HepG2 (cell line): ENCODE measurements around the gene NUCB1. TPM values are rescaled to one million over a fixed set of nuclear protein-coding genes. Genes with fewer than 3 reads are reported as not detected.

Source experiments
- ARHGAP35 ChIP-seq: sonication (generic); formaldehyde crosslinking; IDR thresholded peaks from 2 replicates; pipeline ENCODE4 v1.9.0; 2022; ENCODE audit warnings: mild to moderate bottlenecking, inconsistent platforms, moderate library complexity, missing genetic modification reagents, borderline replicate concordance
- ATAD3A ChIP-seq: sonication (generic); formaldehyde crosslinking; IDR thresholded peaks from 2 replicates; pipeline ENCODE4 v1.4.0; 2020; ENCODE audit warnings: missing genetic modification reagents
- CCAR2 ChIP-seq: fragments of 200-400 bp; formaldehyde crosslinking; optimal IDR thresholded peaks from 2 replicates; pipeline ENCODE3; 2018; ENCODE audit warnings: low read depth, mild to moderate bottlenecking, low read length, moderate library complexity
- GZF1 ChIP-seq: sonication (generic); formaldehyde crosslinking; IDR thresholded peaks from 2 replicates; pipeline ENCODE4 v1.5.1; 2020; ENCODE audit warnings: mild to moderate bottlenecking, missing genetic modification reagents
- HIVEP1 ChIP-seq: sonication (generic); formaldehyde crosslinking; IDR thresholded peaks from 2 replicates; pipeline ENCODE4 v1.4.0; 2020; ENCODE audit warnings: mild to moderate bottlenecking, missing genetic modification reagents
- HNRNPUL1 ChIP-seq: fragments of 200-400 bp; formaldehyde crosslinking; IDR thresholded peaks from 2 replicates; pipeline ENCODE4 v1.6.1; 2017; ENCODE audit warnings: low read depth, mild to moderate bottlenecking, low read length, moderate library complexity
- ISX ChIP-seq: sonication (generic); formaldehyde crosslinking; conservative IDR thresholded peaks from 2 replicates; pipeline ENCODE4 v1.5.0; 2020; ENCODE audit warnings: missing genetic modification reagents
- KDM1A ChIP-seq: IDR thresholded peaks from 2 replicates; pipeline ENCODE4 v1.6.1; 2016; ENCODE audit warnings: missing compliant biosample characterization
- MEF2D ChIP-seq: sonication (generic); formaldehyde crosslinking; IDR thresholded peaks from 2 replicates; pipeline ENCODE4 v1.5.1; 2020; ENCODE audit warnings: mild to moderate bottlenecking, missing genetic modification reagents
- NFE2 ChIP-seq: sonication (generic); formaldehyde crosslinking; IDR thresholded peaks from 2 replicates; pipeline ENCODE4 v1.4.0; 2020; ENCODE audit warnings: missing genetic modification reagents
- NFIB ChIP-seq: sonication (generic); formaldehyde crosslinking; IDR thresholded peaks from 2 replicates; pipeline ENCODE4 v1.9.0; 2021; ENCODE audit warnings: missing genetic modification reagents, mild to moderate bottlenecking, borderline replicate concordance
- NFIC ChIP-seq: IDR thresholded peaks from 2 replicates; pipeline ENCODE4 v1.6.1; 2012; ENCODE audit warnings: mild to moderate bottlenecking, low read length, inconsistent platforms
- PCBP1 ChIP-seq: fragments of 200-400 bp; formaldehyde crosslinking; IDR thresholded peaks from 2 replicates; pipeline ENCODE4 v1.6.1; 2017; ENCODE audit warnings: mild to moderate bottlenecking, low read depth, low read length, borderline replicate concordance
- PCBP2 ChIP-seq: fragments of 200-400 bp; formaldehyde crosslinking; optimal IDR thresholded peaks from 2 replicates; pipeline ENCODE3; 2018; ENCODE audit warnings: low read length, low read depth; ENCODE audit not compliant: poor library complexity, severe bottlenecking
- PHF21A ChIP-seq: sonication (generic); formaldehyde crosslinking; IDR thresholded peaks from 2 replicates; pipeline ENCODE4 v1.5.0; 2020; ENCODE audit warnings: mild to moderate bottlenecking, missing genetic modification reagents
- REL ChIP-seq: sonication (generic); formaldehyde crosslinking; conservative IDR thresholded peaks from 2 replicates; pipeline ENCODE4 v1.8.0; 2022; ENCODE audit warnings: mild to moderate bottlenecking, missing genetic modification reagents, moderate library complexity
- SCMH1 ChIP-seq: sonication (generic); formaldehyde crosslinking; IDR thresholded peaks from 2 replicates; pipeline ENCODE4 v1.9.0; 2021; ENCODE audit warnings: missing genetic modification reagents, mild to moderate bottlenecking, borderline replicate concordance
- TOE1 ChIP-seq: sonication (generic); formaldehyde crosslinking; IDR thresholded peaks from 2 replicates; pipeline ENCODE4 v1.4.0; 2020; ENCODE audit warnings: mild to moderate bottlenecking, missing genetic modification reagents
- ZNF138 ChIP-seq: sonication (generic); formaldehyde crosslinking; IDR thresholded peaks from 2 replicates; pipeline ENCODE4 v1.5.0; 2020; ENCODE audit warnings: mild to moderate bottlenecking, low read depth, missing genetic modification reagents
- ZNF160 ChIP-seq: sonication (generic); formaldehyde crosslinking; IDR thresholded peaks from 2 replicates; pipeline ENCODE4 v1.8.0; 2022; ENCODE audit warnings: mild to moderate bottlenecking, inconsistent platforms, missing genetic modification reagents
- ZNF703 ChIP-seq: sonication (generic); formaldehyde crosslinking; IDR thresholded peaks from 2 replicates; pipeline ENCODE4 v1.5.1; 2020; ENCODE audit warnings: missing genetic modification reagents, mild to moderate bottlenecking, moderate library complexity, borderline replicate concordance
- ZNF749 ChIP-seq: sonication (generic); formaldehyde crosslinking; IDR thresholded peaks from 2 replicates; pipeline ENCODE4 v1.8.0; 2022; ENCODE audit warnings: mild to moderate bottlenecking, missing genetic modification reagents, moderate library complexity, borderline replicate concordance
- ZNF879 ChIP-seq: sonication (generic); formaldehyde crosslinking; IDR thresholded peaks from 2 replicates; pipeline ENCODE4 v1.8.1; 2023; ENCODE audit warnings: missing genetic modification reagents
- ZSCAN12 ChIP-seq: sonication (generic); formaldehyde crosslinking; IDR thresholded peaks from 2 replicates; pipeline ENCODE4 v1.9.0; 2021; ENCODE audit warnings: mild to moderate bottlenecking, missing genetic modification reagents
- polyA plus RNA-seq, 8 experiments: library from polyadenylated mRNA; depleted of rRNA in 3 of 8; stranded (reverse) in 7 of 8; unstranded in 1 of 8; fragments of >200 nt; fragmentation: Illumina TruSeq in 4 of 8; extraction: Trizol in 4 of 8; gene quantifications; 2 replicates each; pipeline versions ENCODE4 v1.2.1 to v1.2.3, GENCODE V29; 2011 to 2016; ENCODE audit warnings: low read depth in 4 of 8, missing spikeins in 1 of 8, mixed read lengths in 1 of 8; ENCODE audit not compliant: insufficient read depth in 1 of 8
- total RNA-seq, 5 experiments: library from RNA; depleted of rRNA; stranded (reverse); fragments of >200 nt; fragmentation: Illumina TruSeq; extraction: Trizol; gene quantifications; 2 replicates each; pipeline ENCODE4 v1.2.3, GENCODE V29; 2016; ENCODE audit warnings: low read depth in 1 of 5
- TF ChIP-seq, protein P1 (sequence below): sonication (generic); formaldehyde crosslinking; IDR thresholded peaks from 2 replicates; pipeline ENCODE4 v1.4.0; 2020; ENCODE audit warnings: missing genetic modification reagents, borderline replicate concordance
- TF ChIP-seq, protein P2 (sequence below): sonication (generic); formaldehyde crosslinking; IDR thresholded peaks from 2 replicates; pipeline ENCODE4 v1.8.0; 2022; ENCODE audit warnings: mild to moderate bottlenecking, missing genetic modification reagents, borderline replicate concordance
- TF ChIP-seq, protein P3 (sequence below): sonication (generic); formaldehyde crosslinking; IDR thresholded peaks from 2 replicates; pipeline ENCODE4 v1.9.0; 2022; ENCODE audit warnings: low read depth, missing genetic modification reagents

NUCB1 gene
- total and polyA plus RNA-seq, 2 of the 13 experiments (the other 11 are each of a cell fraction or from before 2014, with no cell fraction given), result 82.3 to 106 TPM

DNA sequence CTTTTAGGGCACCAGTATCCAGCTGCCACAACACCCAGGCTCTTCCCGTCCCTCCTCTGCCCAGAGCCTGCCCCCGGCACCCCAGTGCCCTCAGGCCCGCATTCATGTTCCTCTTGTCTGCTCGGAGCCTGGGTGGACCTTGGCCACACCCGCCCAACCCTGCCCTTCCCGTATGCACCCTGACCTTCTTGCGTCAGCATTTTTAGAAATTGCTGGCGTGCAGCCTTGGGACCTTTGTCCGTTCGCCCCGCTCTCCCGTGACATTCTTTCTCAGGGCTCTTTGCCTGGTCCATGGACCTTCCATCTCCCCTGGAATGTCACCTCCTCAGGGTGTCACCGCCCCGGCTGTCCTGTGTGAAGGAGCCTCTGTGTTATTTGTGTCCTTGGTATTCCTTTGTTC lies 7.6 kb downstream of the NUCB1 start (continued):
- TF ChIP-seq, protein P1, sequence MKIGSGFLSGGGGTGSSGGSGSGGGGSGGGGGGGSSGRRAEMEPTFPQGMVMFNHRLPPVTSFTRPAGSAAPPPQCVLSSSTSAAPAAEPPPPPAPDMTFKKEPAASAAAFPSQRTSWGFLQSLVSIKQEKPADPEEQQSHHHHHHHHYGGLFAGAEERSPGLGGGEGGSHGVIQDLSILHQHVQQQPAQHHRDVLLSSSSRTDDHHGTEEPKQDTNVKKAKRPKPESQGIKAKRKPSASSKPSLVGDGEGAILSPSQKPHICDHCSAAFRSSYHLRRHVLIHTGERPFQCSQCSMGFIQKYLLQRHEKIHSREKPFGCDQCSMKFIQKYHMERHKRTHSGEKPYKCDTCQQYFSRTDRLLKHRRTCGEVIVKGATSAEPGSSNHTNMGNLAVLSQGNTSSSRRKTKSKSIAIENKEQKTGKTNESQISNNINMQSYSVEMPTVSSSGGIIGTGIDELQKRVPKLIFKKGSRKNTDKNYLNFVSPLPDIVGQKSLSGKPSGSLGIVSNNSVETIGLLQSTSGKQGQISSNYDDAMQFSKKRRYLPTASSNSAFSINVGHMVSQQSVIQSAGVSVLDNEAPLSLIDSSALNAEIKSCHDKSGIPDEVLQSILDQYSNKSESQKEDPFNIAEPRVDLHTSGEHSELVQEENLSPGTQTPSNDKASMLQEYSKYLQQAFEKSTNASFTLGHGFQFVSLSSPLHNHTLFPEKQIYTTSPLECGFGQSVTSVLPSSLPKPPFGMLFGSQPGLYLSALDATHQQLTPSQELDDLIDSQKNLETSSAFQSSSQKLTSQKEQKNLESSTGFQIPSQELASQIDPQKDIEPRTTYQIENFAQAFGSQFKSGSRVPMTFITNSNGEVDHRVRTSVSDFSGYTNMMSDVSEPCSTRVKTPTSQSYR (CRISPR knock-in tag), result no peak
- TF ChIP-seq MEF2D (CRISPR knock-in tag) (0 out of 2 replicates have a peak, but pooled peaks have one; percentile 43), ZNF160 (CRISPR knock-in tag) (no peak), ZNF138 (CRISPR knock-in tag) (no peak), ATAD3A (CRISPR knock-in tag) (no peak), NFE2 (CRISPR knock-in tag) (no peak), PCBP2 (no peak), NFIC (no peak), ARHGAP35 (CRISPR knock-in tag) (no peak), CCAR2 (no peak), ZNF879 (CRISPR knock-in tag) (no peak), HIVEP1 (no peak), SCMH1 (no peak), KDM1A (CRISPR knock-in tag) (0 out of 2 replicates have a peak, but pooled peaks have one; percentile 23), PHF21A (peak; percentile 76; the same call in 1 of the 2 replicates), ZNF749 (CRISPR knock-in tag) (no peak), ZSCAN12 (no peak), REL (CRISPR knock-in tag) (no peak), ISX (CRISPR knock-in tag) (no peak), GZF1 (CRISPR knock-in tag) (no peak; the same call in 1 of the 2 replicates), ZNF703 (no peak), NFIB (CRISPR knock-in tag) (no peak), HNRNPUL1 (no peak), PCBP1 (no peak), TOE1 (CRISPR knock-in tag) (no peak)
- TF ChIP-seq, protein P2, sequence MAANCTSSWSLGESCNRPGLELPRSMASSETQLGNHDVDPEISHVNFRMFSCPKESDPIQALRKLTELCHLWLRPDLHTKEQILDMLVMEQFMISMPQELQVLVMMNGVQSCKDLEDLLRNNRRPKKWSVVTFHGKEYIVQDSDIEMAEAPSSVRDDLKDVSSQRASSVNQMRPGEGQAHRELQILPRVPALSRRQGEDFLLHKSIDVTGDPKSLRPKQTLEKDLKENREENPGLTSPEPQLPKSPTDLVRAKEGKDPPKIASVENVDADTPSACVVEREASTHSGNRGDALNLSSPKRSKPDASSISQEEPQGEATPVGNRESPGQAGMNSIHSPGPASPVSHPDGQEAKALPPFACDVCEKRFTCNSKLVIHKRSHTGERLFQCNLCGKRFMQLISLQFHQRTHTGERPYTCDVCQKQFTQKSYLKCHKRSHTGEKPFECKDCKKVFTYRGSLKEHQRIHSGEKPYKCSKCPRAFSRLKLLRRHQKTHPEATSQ, result no peak
- TF ChIP-seq, protein P3, sequence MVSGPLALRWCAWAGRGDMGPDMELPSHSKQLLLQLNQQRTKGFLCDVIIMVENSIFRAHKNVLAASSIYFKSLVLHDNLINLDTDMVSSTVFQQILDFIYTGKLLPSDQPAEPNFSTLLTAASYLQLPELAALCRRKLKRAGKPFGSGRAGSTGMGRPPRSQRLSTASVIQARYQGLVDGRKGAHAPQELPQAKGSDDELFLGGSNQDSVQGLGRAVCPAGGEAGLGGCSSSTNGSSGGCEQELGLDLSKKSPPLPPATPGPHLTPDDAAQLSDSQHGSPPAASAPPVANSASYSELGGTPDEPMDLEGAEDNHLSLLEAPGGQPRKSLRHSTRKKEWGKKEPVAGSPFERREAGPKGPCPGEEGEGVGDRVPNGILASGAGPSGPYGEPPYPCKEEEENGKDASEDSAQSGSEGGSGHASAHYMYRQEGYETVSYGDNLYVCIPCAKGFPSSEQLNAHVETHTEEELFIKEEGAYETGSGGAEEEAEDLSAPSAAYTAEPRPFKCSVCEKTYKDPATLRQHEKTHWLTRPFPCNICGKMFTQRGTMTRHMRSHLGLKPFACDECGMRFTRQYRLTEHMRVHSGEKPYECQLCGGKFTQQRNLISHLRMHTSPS, result peak; percentile 96
